VCaP (cell line): ENCODE data around the gene SMIM45.

Source experiments
- H3K27ac ChIP-seq: fragments of 450-650 bp; 2 replicates; pipeline ENCODE4 v1.5.1; 2017
- TF ChIP-seq, protein P1 (sequence below): fragments of 450-650 bp; conservative IDR thresholded peaks from 2 replicates; pipeline ENCODE4 v1.5.1; 2017; ENCODE audit warnings: mild to moderate bottlenecking, moderate library complexity

SMIM45 gene

DNA sequence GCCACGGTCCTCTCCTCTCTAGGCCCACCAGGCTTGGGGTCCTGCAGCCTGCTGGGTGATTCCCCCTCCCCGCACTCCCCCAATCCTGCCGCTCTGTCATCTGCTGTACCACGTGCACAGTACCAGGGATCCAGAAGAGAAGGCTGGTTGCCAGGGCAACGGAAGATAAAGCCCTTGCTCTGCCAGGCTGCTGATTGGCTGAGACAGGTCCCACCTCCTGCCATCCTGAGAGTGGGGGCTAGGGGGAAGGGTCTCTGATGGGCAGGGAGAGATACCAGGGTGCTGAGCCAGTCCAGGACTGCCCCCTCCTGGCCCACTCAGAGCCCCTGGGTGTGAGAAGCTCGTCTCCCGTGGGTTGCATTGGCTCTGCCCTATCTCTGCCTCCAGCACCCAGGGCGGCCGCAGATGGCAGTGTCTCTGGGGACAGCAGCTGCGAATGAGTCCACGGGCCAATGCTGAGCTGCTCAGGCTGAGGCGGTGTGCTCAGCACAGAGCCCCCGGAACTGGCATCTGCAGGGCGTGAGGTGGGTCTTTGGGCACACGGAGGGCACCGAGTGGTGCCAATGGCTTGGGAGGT lies at the start of gene SMIM45:
Gene SMIM45 (plus strand): TSS at position 253 of the 577 bp plus-strand sequence.
- TF ChIP-seq, protein P1, sequence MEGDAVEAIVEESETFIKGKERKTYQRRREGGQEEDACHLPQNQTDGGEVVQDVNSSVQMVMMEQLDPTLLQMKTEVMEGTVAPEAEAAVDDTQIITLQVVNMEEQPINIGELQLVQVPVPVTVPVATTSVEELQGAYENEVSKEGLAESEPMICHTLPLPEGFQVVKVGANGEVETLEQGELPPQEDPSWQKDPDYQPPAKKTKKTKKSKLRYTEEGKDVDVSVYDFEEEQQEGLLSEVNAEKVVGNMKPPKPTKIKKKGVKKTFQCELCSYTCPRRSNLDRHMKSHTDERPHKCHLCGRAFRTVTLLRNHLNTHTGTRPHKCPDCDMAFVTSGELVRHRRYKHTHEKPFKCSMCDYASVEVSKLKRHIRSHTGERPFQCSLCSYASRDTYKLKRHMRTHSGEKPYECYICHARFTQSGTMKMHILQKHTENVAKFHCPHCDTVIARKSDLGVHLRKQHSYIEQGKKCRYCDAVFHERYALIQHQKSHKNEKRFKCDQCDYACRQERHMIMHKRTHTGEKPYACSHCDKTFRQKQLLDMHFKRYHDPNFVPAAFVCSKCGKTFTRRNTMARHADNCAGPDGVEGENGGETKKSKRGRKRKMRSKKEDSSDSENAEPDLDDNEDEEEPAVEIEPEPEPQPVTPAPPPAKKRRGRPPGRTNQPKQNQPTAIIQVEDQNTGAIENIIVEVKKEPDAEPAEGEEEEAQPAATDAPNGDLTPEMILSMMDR, result no peak
- no peak within 1 kb of the TSS for H3K27ac ChIP-seq

DNA sequence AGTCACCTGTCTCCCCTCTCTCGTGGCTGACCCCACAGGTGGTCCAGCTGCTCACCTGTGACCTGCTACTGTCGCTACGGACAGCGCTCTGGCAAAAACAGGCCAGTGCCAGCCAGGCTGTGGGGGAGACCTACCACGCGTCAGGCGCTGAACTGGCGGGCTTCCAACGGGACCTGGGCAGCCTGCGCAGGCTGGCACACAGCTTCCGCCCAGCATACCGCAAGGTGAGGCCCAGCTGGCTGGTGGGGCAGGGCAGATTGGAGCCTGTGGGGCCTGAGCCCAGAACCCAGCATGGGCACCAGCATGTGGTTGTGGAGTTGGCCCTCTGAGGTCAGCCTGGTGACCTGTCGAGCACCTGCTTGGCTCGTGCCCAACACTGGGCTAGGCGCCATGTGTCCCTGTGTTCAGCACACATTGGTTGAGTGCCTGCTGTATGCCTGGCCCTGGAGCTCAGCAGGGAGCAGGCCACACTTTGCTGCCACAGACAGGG lies 49.0 kb upstream of the SMIM45 start:
- TF ChIP-seq, protein P1, result no peak
- H3K27ac ChIP-seq, result no peak overlapping the region

DNA sequence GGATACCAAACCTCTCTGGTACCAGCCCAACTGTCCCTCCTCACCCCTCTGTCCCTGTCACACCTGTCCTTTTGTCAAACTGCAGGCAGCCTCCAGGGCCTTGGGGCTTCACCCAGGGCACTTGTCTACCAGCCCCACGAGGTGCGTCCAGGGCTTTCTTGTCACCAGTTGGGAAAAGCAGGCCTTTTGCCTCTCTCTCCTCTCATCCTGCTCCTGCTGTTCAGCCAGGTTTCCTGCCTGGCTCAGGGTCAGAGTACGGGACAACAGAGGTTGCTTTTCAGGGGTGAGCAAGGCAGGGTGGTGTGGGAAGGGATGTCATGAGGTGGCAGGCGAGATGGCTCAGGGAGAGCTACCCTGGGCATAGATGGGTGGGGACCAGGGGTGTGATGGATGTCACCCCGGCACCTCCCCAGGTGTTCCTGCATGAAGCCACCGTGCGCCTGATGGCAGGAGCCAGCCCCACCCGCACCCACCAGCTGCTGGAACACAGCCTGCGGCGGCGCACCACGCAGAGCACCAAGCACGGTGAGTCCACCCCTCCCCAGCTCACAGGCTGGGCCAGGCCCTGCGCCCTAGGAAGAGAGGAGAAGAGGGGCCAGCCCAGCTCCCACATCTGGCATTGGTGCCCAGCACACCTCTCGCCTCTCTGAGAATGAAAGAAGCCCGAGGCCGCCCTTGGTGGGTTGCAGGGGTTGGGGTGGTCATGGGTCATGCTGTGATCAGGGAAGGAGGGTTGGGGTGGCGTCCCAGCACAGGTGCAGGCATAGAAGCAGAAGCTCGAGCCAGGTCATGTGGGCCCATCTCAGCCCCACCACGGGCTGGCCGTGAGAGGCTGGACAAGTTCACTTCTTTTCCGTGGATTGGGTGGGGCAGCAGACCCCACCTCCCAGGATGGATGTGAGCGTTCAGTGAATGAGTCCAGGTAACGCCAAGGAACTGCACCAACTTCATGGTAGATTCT lies 47.2 kb upstream of the SMIM45 start:
- TF ChIP-seq, protein P1, result no peak
- H3K27ac ChIP-seq, result no peak overlapping the region

DNA sequence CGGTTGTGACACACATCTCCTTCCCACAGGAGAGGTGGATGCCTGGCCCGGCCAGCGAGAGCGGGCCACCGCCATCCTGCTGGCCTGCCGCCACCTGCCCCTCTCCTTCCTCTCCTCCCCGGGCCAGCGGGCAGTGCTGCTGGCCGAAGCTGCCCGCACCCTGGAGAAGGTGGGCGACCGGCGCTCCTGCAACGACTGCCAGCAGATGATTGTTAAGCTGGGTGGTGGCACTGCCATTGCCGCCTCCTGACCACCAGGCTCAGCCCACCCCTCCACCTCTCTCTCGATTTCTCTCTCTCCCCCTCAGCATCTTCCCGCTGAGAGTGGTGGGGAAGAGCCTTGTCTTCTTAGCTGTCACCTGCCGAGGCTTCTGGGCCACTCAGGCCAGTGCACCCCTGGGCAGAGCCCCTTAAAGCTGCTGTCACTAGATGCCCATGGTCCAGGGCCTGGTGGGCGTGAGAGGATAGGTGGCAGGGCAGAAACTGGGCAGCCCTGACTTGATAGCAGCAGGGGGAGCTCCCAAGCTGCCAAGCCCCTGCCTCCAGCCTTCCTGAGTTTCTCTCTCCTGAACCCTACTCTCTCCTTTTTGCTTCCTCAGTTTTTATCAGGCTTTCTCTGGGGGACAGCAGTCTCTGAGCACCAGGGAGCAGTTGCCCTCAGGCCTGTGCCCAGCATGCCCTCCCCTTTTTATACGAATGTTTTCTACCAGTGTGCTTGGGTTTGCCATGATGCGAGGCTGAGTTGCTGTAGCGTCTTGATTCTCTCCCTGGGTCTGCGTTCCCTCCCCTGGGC lies 46.3 kb upstream of the SMIM45 start:
- TF ChIP-seq, protein P1, result no peak
- no peak overlapping the region for H3K27ac ChIP-seq

DNA sequence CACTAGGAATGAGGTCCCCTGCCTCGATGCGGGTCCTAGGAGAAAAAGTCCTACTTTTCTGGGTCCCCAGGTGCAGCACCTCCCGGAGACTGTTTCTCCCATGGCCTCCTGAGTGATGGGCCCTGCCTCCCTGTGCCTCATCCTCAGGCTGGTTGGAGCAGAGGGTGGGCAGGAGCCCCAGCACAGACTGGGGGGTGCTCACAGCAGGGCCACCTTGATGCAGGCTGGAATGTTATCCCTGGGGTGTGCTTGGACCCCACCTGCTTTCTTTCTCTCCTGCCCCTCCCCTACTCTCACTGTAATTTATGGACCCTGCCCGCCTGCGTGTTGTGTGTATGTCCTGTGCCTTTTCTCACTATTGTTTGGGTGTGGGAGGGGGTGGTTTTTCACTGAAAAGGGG lies 45.1 kb upstream of the SMIM45 start:
- no peak overlapping the region for H3K27ac ChIP-seq
- TF ChIP-seq, protein P1, result no peak

DNA sequence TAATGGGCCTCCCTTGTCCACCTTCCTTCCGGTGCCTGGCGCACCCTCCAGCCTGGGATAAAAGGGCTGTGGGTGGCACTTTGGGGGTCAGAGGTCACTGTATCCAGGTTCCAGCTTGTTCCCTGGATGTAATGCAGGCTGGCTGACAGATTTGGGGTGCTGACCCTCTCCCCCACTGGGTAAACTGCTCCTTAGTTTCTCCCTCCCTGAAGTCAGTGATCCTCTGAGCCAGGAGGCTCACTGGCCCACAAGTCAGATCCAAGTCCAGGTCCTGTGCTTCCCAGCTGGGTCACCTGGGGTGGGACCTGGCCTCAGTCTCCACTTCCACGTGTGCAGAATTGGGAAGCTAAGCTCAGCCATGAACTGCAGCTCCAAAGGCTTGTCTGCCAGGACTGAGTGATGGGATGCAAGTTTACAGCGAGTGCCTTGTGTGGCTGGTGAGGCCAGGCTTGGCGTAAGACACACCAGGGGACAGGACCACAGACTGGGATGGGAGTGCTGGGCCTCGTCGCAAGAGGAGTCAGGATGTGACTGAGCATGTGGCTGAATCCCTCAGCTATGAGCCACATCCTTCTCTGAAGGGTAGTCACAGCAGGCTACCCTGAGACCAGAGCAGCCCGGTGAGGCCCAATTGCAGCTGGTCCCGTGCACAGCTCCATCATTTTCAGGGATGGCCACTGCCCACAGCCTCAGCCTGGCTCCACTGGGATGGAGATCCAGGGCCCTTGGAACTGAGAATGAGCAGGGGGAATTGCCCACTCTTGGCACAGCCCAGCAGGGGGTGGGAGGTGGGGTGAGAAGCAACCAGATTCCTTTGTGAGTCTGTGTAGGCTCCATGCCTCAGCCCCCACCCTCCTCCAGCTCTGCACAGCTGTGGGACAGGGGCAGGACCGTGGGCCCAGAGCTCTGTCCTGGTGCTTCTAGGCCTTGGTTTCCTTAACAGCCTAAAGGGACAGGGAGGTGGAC lies 44.2 kb upstream of the SMIM45 start:
- TF ChIP-seq, protein P1, result no peak

More for the DNA sequence above, 44.2 kb upstream of the SMIM45 start:
- no peak overlapping the region for H3K27ac ChIP-seq
